ENCODE data around the gene SP1. TPM values are rescaled to one million over a fixed set of nuclear protein-coding genes. Genes with fewer than 3 reads are reported as not detected.
"Not testable (repeated sequence)": the region's sequence is repeated elsewhere in the genome, so short reads cannot be mapped to it uniquely, and the experiment has no call there.

Gene SP1
- total RNA-seq, 1 donor from 2014 or later = 34.8 TPM

GRCh38 chr12:53355121-53355520 is 24.9 kb upstream of the SP1 start:
- Mint-ChIP-seq H3K4me3 (ENCODE audit: unreplicated experiment) (no peak overlapping the region), H3K36me3 (ENCODE audit: unreplicated experiment) (no peaks in the 10 kb centered on the region), H3K9me3 (ENCODE audit: unreplicated experiment) (peaks cover 3% of the 10 kb centered on the region), H3K4me1 (ENCODE audit: low read depth, unreplicated experiment) (no peaks in the 10 kb centered on the region), H3K27ac (ENCODE audit: unreplicated experiment) (no peak overlapping the region), H3K27me3 (ENCODE audit: unreplicated experiment) (no peaks in the 10 kb centered on the region)
- no peak for DNase-seq
- TF ChIP-seq, protein P1, sequence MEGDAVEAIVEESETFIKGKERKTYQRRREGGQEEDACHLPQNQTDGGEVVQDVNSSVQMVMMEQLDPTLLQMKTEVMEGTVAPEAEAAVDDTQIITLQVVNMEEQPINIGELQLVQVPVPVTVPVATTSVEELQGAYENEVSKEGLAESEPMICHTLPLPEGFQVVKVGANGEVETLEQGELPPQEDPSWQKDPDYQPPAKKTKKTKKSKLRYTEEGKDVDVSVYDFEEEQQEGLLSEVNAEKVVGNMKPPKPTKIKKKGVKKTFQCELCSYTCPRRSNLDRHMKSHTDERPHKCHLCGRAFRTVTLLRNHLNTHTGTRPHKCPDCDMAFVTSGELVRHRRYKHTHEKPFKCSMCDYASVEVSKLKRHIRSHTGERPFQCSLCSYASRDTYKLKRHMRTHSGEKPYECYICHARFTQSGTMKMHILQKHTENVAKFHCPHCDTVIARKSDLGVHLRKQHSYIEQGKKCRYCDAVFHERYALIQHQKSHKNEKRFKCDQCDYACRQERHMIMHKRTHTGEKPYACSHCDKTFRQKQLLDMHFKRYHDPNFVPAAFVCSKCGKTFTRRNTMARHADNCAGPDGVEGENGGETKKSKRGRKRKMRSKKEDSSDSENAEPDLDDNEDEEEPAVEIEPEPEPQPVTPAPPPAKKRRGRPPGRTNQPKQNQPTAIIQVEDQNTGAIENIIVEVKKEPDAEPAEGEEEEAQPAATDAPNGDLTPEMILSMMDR (IDR thresholded peaks at IDR 0.05; ENCODE audit: partially characterized antibody, unreplicated experiment) = no peak

- H3K36me3 Mint-ChIP-seq (ENCODE audit: unreplicated experiment) = no peaks in the 10 kb centered on the region
- DNase-seq = no peak
- no peak overlapping the region for H3K4me3 Mint-ChIP-seq (ENCODE audit: unreplicated experiment)
- no peaks in the 10 kb centered on the region for H3K4me1 Mint-ChIP-seq (ENCODE audit: low read depth, unreplicated experiment)
- no peaks in the 10 kb centered on the region for H3K9me3 Mint-ChIP-seq (ENCODE audit: unreplicated experiment)
- no peaks in the 10 kb centered on the region for H3K27me3 Mint-ChIP-seq (ENCODE audit: unreplicated experiment)
- TF ChIP-seq, protein P1 (IDR thresholded peaks at IDR 0.05; ENCODE audit: partially characterized antibody, unreplicated experiment) = no peak
- no peak overlapping the region for H3K27ac Mint-ChIP-seq (ENCODE audit: unreplicated experiment)
Observed at GRCh38 chr12:53358836-53359419, 21.0 kb upstream of the SP1 start.

DNA sequence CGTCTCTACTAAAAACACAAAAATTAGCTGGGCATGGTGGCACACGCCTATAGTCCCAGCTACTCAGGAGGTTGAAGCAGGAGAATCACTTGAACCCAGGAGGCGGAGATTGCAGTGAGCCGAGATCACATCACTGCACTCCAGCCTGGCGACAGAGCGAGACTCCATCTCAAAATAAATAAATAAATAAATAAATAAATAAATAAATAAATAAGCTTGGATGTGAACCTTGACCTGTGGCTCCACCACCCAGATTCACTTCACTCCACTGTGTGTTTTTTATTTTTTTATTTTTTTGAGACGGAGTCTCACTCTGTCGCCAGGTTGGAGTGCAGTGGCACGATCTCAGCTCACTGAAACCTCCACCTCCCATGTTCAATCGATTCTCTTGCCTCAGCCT is 18.3 kb upstream of the SP1 start:
- not testable (repeated sequence) for H3K27ac Mint-ChIP-seq (ENCODE audit: unreplicated experiment); H3K9me3 Mint-ChIP-seq (ENCODE audit: unreplicated experiment); H3K27me3 Mint-ChIP-seq (ENCODE audit: unreplicated experiment); H3K4me1 Mint-ChIP-seq (ENCODE audit: low read depth, unreplicated experiment); H3K36me3 Mint-ChIP-seq (ENCODE audit: unreplicated experiment); H3K4me3 Mint-ChIP-seq (ENCODE audit: unreplicated experiment); DNase-seq

GRCh38 chr12:53365245-53365904 is 14.6 kb upstream of the SP1 start:
- Mint-ChIP-seq H3K4me1 (ENCODE audit: low read depth, unreplicated experiment) (no peaks in the 10 kb centered on the region), H3K27ac (ENCODE audit: unreplicated experiment) (no peak overlapping the region), H3K9me3 (ENCODE audit: unreplicated experiment) (no peaks in the 10 kb centered on the region)

DNA sequence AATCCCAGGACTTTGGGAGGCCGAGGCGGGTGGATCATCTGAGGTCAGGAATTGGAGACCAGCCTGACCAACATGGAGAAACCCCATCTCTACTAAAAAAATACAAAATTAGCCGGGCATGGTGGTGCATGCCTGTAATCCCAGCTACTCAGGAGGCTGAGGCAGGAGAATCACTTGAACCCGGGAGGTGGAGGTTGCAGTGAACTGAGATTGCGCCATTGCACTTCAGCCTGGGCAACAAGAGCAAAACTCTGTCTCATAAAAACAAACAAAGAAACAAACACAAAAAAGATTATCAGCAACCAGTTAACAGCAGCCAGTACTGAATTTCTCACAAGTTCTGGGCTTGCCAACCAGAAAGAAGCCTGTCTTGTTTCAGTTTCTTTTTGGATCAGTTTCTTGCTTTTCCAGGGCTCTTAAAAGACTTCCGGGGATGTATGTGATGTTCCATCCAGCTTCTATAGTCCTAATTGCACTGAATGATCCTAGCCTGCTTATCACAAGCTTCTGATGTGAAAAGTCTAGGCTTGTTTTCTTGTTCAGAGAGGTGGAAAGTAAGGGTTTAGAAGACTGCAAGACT is 6.3 kb upstream of the SP1 start:
- H3K4me1 Mint-ChIP-seq (ENCODE audit: low read depth, unreplicated experiment); H3K4me3 Mint-ChIP-seq (ENCODE audit: unreplicated experiment); H3K9me3 Mint-ChIP-seq (ENCODE audit: unreplicated experiment); H3K27ac Mint-ChIP-seq (ENCODE audit: unreplicated experiment); DNase-seq; H3K27me3 Mint-ChIP-seq (ENCODE audit: unreplicated experiment); H3K36me3 Mint-ChIP-seq (ENCODE audit: unreplicated experiment): not testable (repeated sequence)

More at GRCh38 chr12:53365245-53365904, 14.6 kb upstream of the SP1 start:
- no peaks in the 10 kb centered on the region for H3K36me3 Mint-ChIP-seq (ENCODE audit: unreplicated experiment)
- no peak overlapping the region for H3K4me3 Mint-ChIP-seq (ENCODE audit: unreplicated experiment)
- no peaks in the 10 kb centered on the region for H3K27me3 Mint-ChIP-seq (ENCODE audit: unreplicated experiment)
- DNase-seq = no peak
- TF ChIP-seq, protein P1 (IDR thresholded peaks at IDR 0.05; ENCODE audit: partially characterized antibody, unreplicated experiment) = no peak

DNA sequence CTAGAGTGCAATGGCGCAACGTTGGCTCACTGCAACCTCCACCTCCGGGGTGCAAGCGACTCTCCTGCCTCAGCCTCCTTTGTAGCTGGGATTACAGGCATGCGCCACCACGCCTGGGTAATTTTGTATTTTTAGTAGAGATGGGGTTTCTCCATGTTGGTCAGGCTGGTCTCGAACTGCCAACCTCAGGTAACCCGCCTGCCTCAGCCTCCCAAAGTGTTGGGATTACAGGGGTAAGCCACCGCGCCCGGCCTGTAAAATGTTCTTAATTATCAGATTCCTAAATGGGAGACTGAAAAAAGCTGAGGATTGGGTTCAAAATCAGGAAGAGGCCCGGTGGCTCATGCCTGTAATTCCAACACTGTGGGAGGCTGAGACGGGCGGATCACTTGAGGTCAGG is 5.7 kb upstream of the SP1 start:
- H3K36me3 Mint-ChIP-seq (ENCODE audit: unreplicated experiment); H3K4me1 Mint-ChIP-seq (ENCODE audit: low read depth, unreplicated experiment); H3K4me3 Mint-ChIP-seq (ENCODE audit: unreplicated experiment); H3K27ac Mint-ChIP-seq (ENCODE audit: unreplicated experiment); DNase-seq; H3K9me3 Mint-ChIP-seq (ENCODE audit: unreplicated experiment); H3K27me3 Mint-ChIP-seq (ENCODE audit: unreplicated experiment): not testable (repeated sequence)
